ENCODE data around the gene TNFSF13B. TPM values are rescaled to one million over a fixed set of nuclear protein-coding genes. Genes with fewer than 3 reads are reported as not detected.

Gene TNFSF13B
- total and polyA plus RNA-seq, 10 donors, result 7.7 to 82.1 (median 31.0) TPM

DNA sequence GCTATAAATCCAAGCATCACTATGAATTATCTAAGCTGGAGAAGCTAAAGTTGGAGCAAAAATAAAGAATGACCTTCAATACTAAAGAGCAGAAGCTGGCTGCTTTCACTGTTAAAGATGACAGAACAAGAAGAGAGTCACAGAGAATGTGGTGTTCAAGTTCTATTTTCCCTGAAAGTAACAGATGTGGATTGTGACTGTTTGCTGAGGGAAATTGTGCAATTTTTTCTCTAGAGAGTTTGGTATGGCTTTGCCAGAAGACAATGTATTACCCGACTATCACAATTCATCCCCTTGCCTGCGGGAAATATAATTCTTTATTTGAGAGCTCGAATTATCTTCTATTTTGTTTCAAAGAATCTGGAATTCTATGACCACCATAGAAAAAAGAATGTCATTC, 83.1 kb downstream of the TNFSF13B start:
- H3K27me3 ChIP-seq (replicated peaks in 1 of 7), result peaks cover 0 to 6% (median 0%) of the 10 kb centered on the region in 7 donors
- no peak overlapping the region for H3K27ac ChIP-seq
- H3K4me1 ChIP-seq, result peaks cover 0 to 5% (median 0%) of the 10 kb centered on the region in 6 donors
- TF ChIP-seq, protein P1, sequence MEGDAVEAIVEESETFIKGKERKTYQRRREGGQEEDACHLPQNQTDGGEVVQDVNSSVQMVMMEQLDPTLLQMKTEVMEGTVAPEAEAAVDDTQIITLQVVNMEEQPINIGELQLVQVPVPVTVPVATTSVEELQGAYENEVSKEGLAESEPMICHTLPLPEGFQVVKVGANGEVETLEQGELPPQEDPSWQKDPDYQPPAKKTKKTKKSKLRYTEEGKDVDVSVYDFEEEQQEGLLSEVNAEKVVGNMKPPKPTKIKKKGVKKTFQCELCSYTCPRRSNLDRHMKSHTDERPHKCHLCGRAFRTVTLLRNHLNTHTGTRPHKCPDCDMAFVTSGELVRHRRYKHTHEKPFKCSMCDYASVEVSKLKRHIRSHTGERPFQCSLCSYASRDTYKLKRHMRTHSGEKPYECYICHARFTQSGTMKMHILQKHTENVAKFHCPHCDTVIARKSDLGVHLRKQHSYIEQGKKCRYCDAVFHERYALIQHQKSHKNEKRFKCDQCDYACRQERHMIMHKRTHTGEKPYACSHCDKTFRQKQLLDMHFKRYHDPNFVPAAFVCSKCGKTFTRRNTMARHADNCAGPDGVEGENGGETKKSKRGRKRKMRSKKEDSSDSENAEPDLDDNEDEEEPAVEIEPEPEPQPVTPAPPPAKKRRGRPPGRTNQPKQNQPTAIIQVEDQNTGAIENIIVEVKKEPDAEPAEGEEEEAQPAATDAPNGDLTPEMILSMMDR (IDR thresholded peaks at IDR 0.05 in 8 of 11, conservative IDR thresholded peaks at IDR 0.05 in 3 of 11), result no peak
- TF ChIP-seq POLR2A (IDR thresholded peaks at IDR 0.05) (no peak), POLR2AphosphoS5 (IDR thresholded peaks at IDR 0.05) (no peak)
- DNase-seq, result no peak
- H3K4me3 ChIP-seq, result no peak overlapping the region
- no peaks in the 10 kb centered on the region for H3K9me3 ChIP-seq
- no peaks in the 10 kb centered on the region for H3K36me3 ChIP-seq
- intact Hi-C loops (cut with DNase I; ENCODE audit: low total_unique reads), result no loop called here
- 31 to 65% (median 52%) methylated on average over 3 of the region's 3 CpGs for WGBS, 5 donors

DNA sequence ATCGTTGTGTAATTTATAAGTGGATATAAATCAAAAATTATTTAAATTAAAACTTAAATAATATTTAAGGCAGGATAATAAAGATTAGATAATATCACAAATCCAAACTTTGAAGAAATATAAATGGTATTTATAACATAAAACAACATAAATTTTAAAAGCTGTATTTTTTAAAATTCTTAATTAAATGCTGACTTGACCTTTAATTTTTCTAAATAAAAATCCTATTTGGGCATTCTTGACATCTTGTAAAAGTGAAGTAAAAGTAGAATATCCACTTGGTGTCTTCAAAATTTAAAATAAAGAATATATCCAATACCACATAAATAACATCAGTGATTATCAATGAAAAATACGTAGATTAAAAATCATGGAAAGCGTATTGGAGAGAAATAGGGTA, 87.7 kb downstream of the TNFSF13B start:
- no peak for TF ChIP-seq POLR2A (IDR thresholded peaks at IDR 0.05)
- no peak for TF ChIP-seq POLR2AphosphoS5 (IDR thresholded peaks at IDR 0.05)
- TF ChIP-seq, protein P1 (IDR thresholded peaks at IDR 0.05 in 8 of 11, conservative IDR thresholded peaks at IDR 0.05 in 3 of 11), result no peak
- no peak overlapping the region for H3K27ac ChIP-seq
- peaks cover 0 to 9% (median 0%) of the 10 kb centered on the region in 7 donors for H3K27me3 ChIP-seq (replicated peaks in 1 of 7)
- no peak overlapping the region for H3K4me3 ChIP-seq
- peaks cover 0 to 5% (median 0%) of the 10 kb centered on the region in 6 donors for H3K4me1 ChIP-seq
- no peak for DNase-seq
- intact Hi-C loops (cut with DNase I; ENCODE audit: low total_unique reads), result no loop called here
- no peaks in the 10 kb centered on the region for H3K9me3 ChIP-seq
- no peaks in the 10 kb centered on the region for H3K36me3 ChIP-seq
- 90 to 96% (median 93%) methylated on average over 3 of the region's 3 CpGs for WGBS, 5 donors

Small RNAs within 50 kb of the gene (small RNA-seq; reads per million reads assigned to genes)
- 0 reads per million in 4 donors for gene RNA5SP39

Other genes with a start within 250 kb of the TNFSF13B start
- gene LIG4, start 54.2 kb upstream of the TNFSF13B start, total RNA-seq, result 10 to 100 TPM; 10.1 to 16.0 (median 14.8) TPM
- gene LIG4, start 54.2 kb upstream of the TNFSF13B start, polyA plus RNA-seq, result 10 to 100 TPM in 1 of 3 donors, 1 to 10 TPM in 2; 9.7 to 10.0 (median 9.9) TPM
- gene ABHD13, start 51.3 kb upstream of the TNFSF13B start, total RNA-seq, result 10 to 100 TPM; 12.0 to 22.6 (median 14.2) TPM
- 1 to 10 TPM; 4.8 to 6.3 (median 4.9) TPM for gene ABHD13, start 51.3 kb upstream of the TNFSF13B start, polyA plus RNA-seq

Data from spleen (tissue), 11 donors.